ENCODE results near the gene CLCNKB. TPM values are rescaled to one million over a fixed set of nuclear protein-coding genes. Genes with fewer than 3 reads are reported as not detected.
"Not testable (repeated sequence)": the region's sequence is repeated elsewhere in the genome, so short reads cannot be mapped to it uniquely, and the experiment has no call there.

The CLCNKB gene
- polyA plus RNA-seq, 2 donors = 0.06 TPM; not detected in 1

- Histone ChIP-seq H3K4me1 (ENCODE audit: control insufficient read depth in 2 of 2, insufficient read depth in 2 of 2, low read length in 1 of 2) (no peaks in the 10 kb centered on the region), H3K27ac (ENCODE audit: low read depth in 2 of 2, low read length in 1 of 2) (no peak overlapping the region), H3K4me3 (ENCODE audit: low read depth in 1 of 2, low read length in 2 of 2) (no peak overlapping the region), H3K27me3 (ENCODE audit: control insufficient read depth in 1 of 2, insufficient read depth in 2 of 2, low read length in 2 of 2) (peaks cover 0 to 2% of the 10 kb centered on the region in 2 donors), H3K9me3 (ENCODE audit: control insufficient read depth in 2 of 2, insufficient read depth in 1 of 2, low read depth in 1 of 2, low read length in 1 of 2) (no peaks in the 10 kb centered on the region), H3K36me3 (ENCODE audit: control insufficient read depth in 2 of 2, insufficient read depth in 2 of 2, low read length in 1 of 2) (no peaks in the 10 kb centered on the region)
- WGBS, 2 donors = 93 to 97% methylated on average over 1 of the region's 1 CpG
Observed at GRCh38 chr1:16029288-16029687, 14.3 kb upstream of the CLCNKB start.

DNA sequence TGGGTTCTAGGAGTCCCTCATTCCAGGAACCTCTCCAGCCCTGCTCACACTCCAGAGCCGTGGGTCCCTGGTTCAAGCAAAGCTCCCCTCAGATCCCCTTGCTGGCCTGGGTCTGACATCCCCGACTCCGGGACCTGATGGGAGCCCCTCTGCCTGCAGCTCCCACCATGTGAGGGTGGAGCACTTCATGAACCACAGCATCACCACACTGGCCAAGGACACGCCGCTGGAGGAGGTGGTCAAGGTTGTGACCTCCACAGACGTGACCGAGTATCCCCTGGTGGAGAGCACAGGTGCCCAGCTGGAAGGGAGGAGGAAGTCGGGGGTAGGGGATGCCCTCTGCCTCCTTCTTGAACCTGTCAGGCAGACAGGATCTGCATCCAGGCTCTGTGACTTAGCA, 12.0 kb upstream of the CLCNKB start:
- Histone ChIP-seq H3K27ac (ENCODE audit: low read depth in 2 of 2, low read length in 1 of 2) (no peak overlapping the region), H3K4me1 (ENCODE audit: control insufficient read depth in 2 of 2, insufficient read depth in 2 of 2, low read length in 1 of 2) (no peaks in the 10 kb centered on the region), H3K9me3 (ENCODE audit: control insufficient read depth in 2 of 2, insufficient read depth in 1 of 2, low read depth in 1 of 2, low read length in 1 of 2) (no peaks in the 10 kb centered on the region), H3K27me3 (ENCODE audit: control insufficient read depth in 1 of 2, insufficient read depth in 2 of 2, low read length in 2 of 2) (peaks cover 0 to 2% of the 10 kb centered on the region in 2 donors), H3K36me3 (ENCODE audit: control insufficient read depth in 2 of 2, insufficient read depth in 2 of 2, low read length in 1 of 2) (no peaks in the 10 kb centered on the region), H3K4me3 (ENCODE audit: low read depth in 1 of 2, low read length in 2 of 2) (no peak overlapping the region)
- WGBS, 2 donors = 83 to 86% methylated on average over 8 of the region's 8 CpGs

- 42 to 47% methylated on average over 18 of the region's 18 CpGs for WGBS, 2 donors
- Histone ChIP-seq H3K36me3 (ENCODE audit: control insufficient read depth in 2 of 2, insufficient read depth in 2 of 2, low read length in 1 of 2) (no peaks in the 10 kb centered on the region), H3K4me3 (ENCODE audit: low read depth in 1 of 2, low read length in 2 of 2) (no peak overlapping the region)
Observed at GRCh38 chr1:16032388-16033102, 11.0 kb upstream of the CLCNKB start.

GRCh38 chr1:16033103-16033632, 10.4 kb upstream of the CLCNKB start:
- H3K27me3 ChIP-seq (ENCODE audit: control insufficient read depth in 1 of 2, insufficient read depth in 2 of 2, low read length in 2 of 2); H3K27ac ChIP-seq (ENCODE audit: low read depth in 2 of 2, low read length in 1 of 2): not testable (repeated sequence)
- WGBS, 2 donors = 63 to 65% methylated on average over 7 of the region's 7 CpGs

More at GRCh38 chr1:16032388-16033102, 11.0 kb upstream of the CLCNKB start:
- H3K27ac ChIP-seq (ENCODE audit: low read depth in 2 of 2, low read length in 1 of 2) = no peak overlapping the region
- H3K4me1 ChIP-seq (ENCODE audit: control insufficient read depth in 2 of 2, insufficient read depth in 2 of 2, low read length in 1 of 2) = no peaks in the 10 kb centered on the region
- H3K27me3 ChIP-seq (ENCODE audit: control insufficient read depth in 1 of 2, insufficient read depth in 2 of 2, low read length in 2 of 2) = peaks cover 0 to 2% of the 10 kb centered on the region in 2 donors
- no peaks in the 10 kb centered on the region for H3K9me3 ChIP-seq (ENCODE audit: control insufficient read depth in 2 of 2, insufficient read depth in 1 of 2, low read depth in 1 of 2, low read length in 1 of 2)

GRCh38 chr1:16036461-16036860, 7.1 kb upstream of the CLCNKB start:
- not testable (repeated sequence) for H3K27me3 ChIP-seq (ENCODE audit: control insufficient read depth in 1 of 2, insufficient read depth in 2 of 2, low read length in 2 of 2); H3K4me1 ChIP-seq (ENCODE audit: control insufficient read depth in 2 of 2, insufficient read depth in 2 of 2, low read length in 1 of 2); H3K36me3 ChIP-seq (ENCODE audit: control insufficient read depth in 2 of 2, insufficient read depth in 2 of 2, low read length in 1 of 2); H3K9me3 ChIP-seq (ENCODE audit: control insufficient read depth in 2 of 2, insufficient read depth in 1 of 2, low read depth in 1 of 2, low read length in 1 of 2); H3K4me3 ChIP-seq (ENCODE audit: low read depth in 1 of 2, low read length in 2 of 2); H3K27ac ChIP-seq (ENCODE audit: low read depth in 2 of 2, low read length in 1 of 2)
- 85 to 87% methylated on average over 10 to 11 of the region's 11 CpGs for WGBS, 2 donors

More at GRCh38 chr1:16033103-16033632, 10.4 kb upstream of the CLCNKB start:
- not testable (repeated sequence) for H3K4me1 ChIP-seq (ENCODE audit: control insufficient read depth in 2 of 2, insufficient read depth in 2 of 2, low read length in 1 of 2); H3K36me3 ChIP-seq (ENCODE audit: control insufficient read depth in 2 of 2, insufficient read depth in 2 of 2, low read length in 1 of 2); H3K9me3 ChIP-seq (ENCODE audit: control insufficient read depth in 2 of 2, insufficient read depth in 1 of 2, low read depth in 1 of 2, low read length in 1 of 2); H3K4me3 ChIP-seq (ENCODE audit: low read depth in 1 of 2, low read length in 2 of 2)

GRCh38 chr1:16038620-16038912, 5.0 kb upstream of the CLCNKB start:
- H3K36me3 ChIP-seq (ENCODE audit: control insufficient read depth in 2 of 2, insufficient read depth in 2 of 2, low read length in 1 of 2) = no peaks in the 10 kb centered on the region
- no peak overlapping the region for H3K27ac ChIP-seq (ENCODE audit: low read depth in 2 of 2, low read length in 1 of 2)
- H3K27me3 ChIP-seq (ENCODE audit: control insufficient read depth in 1 of 2, insufficient read depth in 2 of 2, low read length in 2 of 2) = no peaks in the 10 kb centered on the region
- H3K9me3 ChIP-seq (ENCODE audit: control insufficient read depth in 2 of 2, insufficient read depth in 1 of 2, low read depth in 1 of 2, low read length in 1 of 2) = no peaks in the 10 kb centered on the region
- H3K4me1 ChIP-seq (ENCODE audit: control insufficient read depth in 2 of 2, insufficient read depth in 2 of 2, low read length in 1 of 2) = no peaks in the 10 kb centered on the region
- H3K4me3 ChIP-seq (ENCODE audit: low read depth in 1 of 2, low read length in 2 of 2) = no peak overlapping the region
- WGBS, 2 donors = 66 to 76% methylated on average over 4 of the region's 4 CpGs

DNA sequence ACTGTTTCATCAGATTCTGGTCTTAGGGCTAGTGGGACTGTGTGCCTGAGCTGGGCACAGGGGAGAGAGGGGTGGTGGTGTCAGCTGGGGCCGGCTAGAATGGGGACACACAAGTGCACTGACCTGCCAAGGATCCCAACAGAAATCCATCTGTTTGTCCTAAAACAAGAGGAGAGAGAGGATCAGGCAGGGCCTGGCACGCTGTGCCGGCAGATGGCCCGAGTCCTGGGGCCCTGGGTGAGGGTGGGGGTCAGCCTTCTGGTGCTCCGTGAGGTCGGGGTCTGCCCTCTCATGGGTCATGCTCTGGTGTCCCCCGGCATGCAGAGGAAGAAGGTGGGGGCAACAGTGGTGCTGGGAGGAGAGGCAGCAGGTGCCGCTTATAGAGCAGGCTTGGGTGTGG, 3.7 kb upstream of the CLCNKB start:
- H3K27ac ChIP-seq (ENCODE audit: low read depth in 2 of 2, low read length in 1 of 2); H3K36me3 ChIP-seq (ENCODE audit: control insufficient read depth in 2 of 2, insufficient read depth in 2 of 2, low read length in 1 of 2); H3K4me1 ChIP-seq (ENCODE audit: control insufficient read depth in 2 of 2, insufficient read depth in 2 of 2, low read length in 1 of 2); H3K27me3 ChIP-seq (ENCODE audit: control insufficient read depth in 1 of 2, insufficient read depth in 2 of 2, low read length in 2 of 2); H3K9me3 ChIP-seq (ENCODE audit: control insufficient read depth in 2 of 2, insufficient read depth in 1 of 2, low read depth in 1 of 2, low read length in 1 of 2); H3K4me3 ChIP-seq (ENCODE audit: low read depth in 1 of 2, low read length in 2 of 2): not testable (repeated sequence)
- 62 to 78% methylated on average over 5 to 8 of the region's 8 CpGs for WGBS, 2 donors

DNA sequence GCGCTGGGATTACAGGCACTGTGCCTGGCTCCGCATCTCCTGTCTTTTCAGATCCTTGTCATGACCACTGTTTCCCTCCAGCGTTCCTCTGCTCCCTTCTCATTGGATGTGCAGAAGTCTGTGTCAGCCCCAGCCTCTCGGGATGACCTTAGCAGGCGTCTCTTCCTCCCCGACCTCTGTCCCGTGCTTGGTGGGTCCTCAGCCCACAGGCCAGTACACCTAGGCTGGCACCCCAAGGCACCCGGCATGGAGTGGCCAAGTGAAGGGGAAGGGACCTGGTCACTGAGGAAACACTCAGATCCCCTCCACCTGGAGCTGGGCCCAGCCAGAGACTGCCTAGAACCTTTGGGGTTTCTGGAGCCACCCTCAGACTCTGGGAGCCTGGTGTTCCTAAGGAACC, 2.4 kb upstream of the CLCNKB start:
- no peaks in the 10 kb centered on the region for H3K27me3 ChIP-seq (ENCODE audit: control insufficient read depth in 1 of 2, insufficient read depth in 2 of 2, low read length in 2 of 2)
- no peak overlapping the region for H3K4me3 ChIP-seq (ENCODE audit: low read depth in 1 of 2, low read length in 2 of 2)
- WGBS, 2 donors = 68 to 90% methylated on average over 8 of the region's 8 CpGs
- no peaks in the 10 kb centered on the region for H3K4me1 ChIP-seq (ENCODE audit: control insufficient read depth in 2 of 2, insufficient read depth in 2 of 2, low read length in 1 of 2)
- no peak overlapping the region for H3K27ac ChIP-seq (ENCODE audit: low read depth in 2 of 2, low read length in 1 of 2)
- H3K9me3 ChIP-seq (ENCODE audit: control insufficient read depth in 2 of 2, insufficient read depth in 1 of 2, low read depth in 1 of 2, low read length in 1 of 2) = no peaks in the 10 kb centered on the region
- no peaks in the 10 kb centered on the region for H3K36me3 ChIP-seq (ENCODE audit: control insufficient read depth in 2 of 2, insufficient read depth in 2 of 2, low read length in 1 of 2)

DNA sequence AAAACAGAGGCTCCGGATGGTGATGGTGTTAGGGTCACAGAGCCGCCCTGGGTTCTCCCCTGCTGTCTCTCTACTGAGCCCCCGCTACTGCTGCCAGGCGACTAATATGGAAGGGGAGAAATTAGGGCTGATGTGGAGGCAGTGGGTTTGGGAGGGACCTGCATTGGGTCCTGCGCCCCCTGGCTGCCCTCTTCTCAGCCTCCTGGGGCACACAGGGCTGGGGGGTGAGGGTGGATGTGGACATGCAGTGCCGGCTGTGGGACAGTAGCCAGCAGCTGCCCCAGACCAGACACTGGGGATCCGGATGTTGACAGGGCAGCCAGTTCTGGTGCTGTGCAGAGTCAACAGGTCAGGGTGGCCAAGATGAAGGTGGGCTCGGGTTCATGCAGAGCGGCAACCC, 1.5 kb upstream of the CLCNKB start:
- WGBS, 2 donors = 79% methylated on average over 9 of the region's 9 CpGs
- Histone ChIP-seq H3K9me3 (ENCODE audit: control insufficient read depth in 2 of 2, insufficient read depth in 1 of 2, low read depth in 1 of 2, low read length in 1 of 2) (no peaks in the 10 kb centered on the region), H3K4me1 (ENCODE audit: control insufficient read depth in 2 of 2, insufficient read depth in 2 of 2, low read length in 1 of 2) (no peaks in the 10 kb centered on the region), H3K4me3 (ENCODE audit: low read depth in 1 of 2, low read length in 2 of 2) (no peak overlapping the region), H3K27me3 (ENCODE audit: control insufficient read depth in 1 of 2, insufficient read depth in 2 of 2, low read length in 2 of 2) (no peaks in the 10 kb centered on the region), H3K36me3 (ENCODE audit: control insufficient read depth in 2 of 2, insufficient read depth in 2 of 2, low read length in 1 of 2) (no peaks in the 10 kb centered on the region), H3K27ac (ENCODE audit: low read depth in 2 of 2, low read length in 1 of 2) (no peak overlapping the region)

- H3K4me1 ChIP-seq (ENCODE audit: control insufficient read depth in 2 of 2, insufficient read depth in 2 of 2, low read length in 1 of 2); H3K27me3 ChIP-seq (ENCODE audit: control insufficient read depth in 1 of 2, insufficient read depth in 2 of 2, low read length in 2 of 2); H3K36me3 ChIP-seq (ENCODE audit: control insufficient read depth in 2 of 2, insufficient read depth in 2 of 2, low read length in 1 of 2); H3K9me3 ChIP-seq (ENCODE audit: control insufficient read depth in 2 of 2, insufficient read depth in 1 of 2, low read depth in 1 of 2, low read length in 1 of 2); H3K27ac ChIP-seq (ENCODE audit: low read depth in 2 of 2, low read length in 1 of 2); H3K4me3 ChIP-seq (ENCODE audit: low read depth in 1 of 2, low read length in 2 of 2): not testable (repeated sequence)
- 81 to 88% methylated on average over 9 of the region's 9 CpGs for WGBS, 2 donors
Observed at GRCh38 chr1:16042654-16043053, 928 bp upstream of the CLCNKB start.

Data from esophagus (tissue), 2 donors.